ENCODE measurements around the gene BCL2A1.
"Not testable (repeated sequence)": the region's sequence is repeated elsewhere in the genome, so short reads cannot be mapped to it uniquely, and the experiment has no call there.

BCL2A1 gene

GRCh38 chr15:79970624-79971434 lies at the start of gene BCL2A1:
Gene BCL2A1, minus strand, starts transcription at chr15:79971196. Its CDS starts 77 bp downstream, at chr15:79971119.
- no peaks in the 10 kb centered on the region for H3K36me3 ChIP-seq
- TF ChIP-seq CTCF (IDR thresholded peaks at IDR 0.05; ENCODE audit: low read depth, low read length), result no peak
- no peak within 1 kb of the TSS for H3K27ac ChIP-seq
- no peak for DNase-seq
- no peaks in the 10 kb centered on the region for H3K27me3 ChIP-seq (ENCODE audit: insufficient read depth, low read depth, severe bottlenecking)
- H3K4me3 ChIP-seq (ENCODE audit: low read depth, low read length), result no peak within 1 kb of the TSS
- H3K9me3 ChIP-seq (ENCODE audit: severe bottlenecking), result peaks cover 2% of the 10 kb centered on the region

- H3K9me3 ChIP-seq (ENCODE audit: severe bottlenecking), result no peaks in the 10 kb centered on the region
- no peak overlapping the region for H3K27ac ChIP-seq
- H3K36me3 ChIP-seq, result no peaks in the 10 kb centered on the region
- TF ChIP-seq CTCF (IDR thresholded peaks at IDR 0.05; ENCODE audit: low read depth, low read length), result no peak
- no peak overlapping the region for H3K4me3 ChIP-seq (ENCODE audit: low read depth, low read length)
- no peak for DNase-seq
- no peaks in the 10 kb centered on the region for H3K27me3 ChIP-seq (ENCODE audit: insufficient read depth, low read depth, severe bottlenecking)
These were observed 49.7 kb upstream of the BCL2A1 start for GRCh38 chr15:80020731-80021130.

- not testable (repeated sequence) for DNase-seq; H3K4me3 ChIP-seq (ENCODE audit: low read depth, low read length)
These were observed 49.2 kb upstream of the BCL2A1 start for GRCh38 chr15:80020149-80020548.

GRCh38 chr15:80019168-80019745 lies 48.3 kb upstream of the BCL2A1 start:
- H3K4me3 ChIP-seq (ENCODE audit: low read depth, low read length), result no peak overlapping the region
- peaks cover 2% of the 10 kb centered on the region for H3K9me3 ChIP-seq (ENCODE audit: severe bottlenecking)
- no peaks in the 10 kb centered on the region for H3K36me3 ChIP-seq
- DNase-seq, result no peak
- H3K27me3 ChIP-seq (ENCODE audit: insufficient read depth, low read depth, severe bottlenecking), result no peaks in the 10 kb centered on the region
- no peak overlapping the region for H3K27ac ChIP-seq
- TF ChIP-seq CTCF (IDR thresholded peaks at IDR 0.05; ENCODE audit: low read depth, low read length), result no peak

More at GRCh38 chr15:80020149-80020548, 49.2 kb upstream of the BCL2A1 start:
- H3K9me3 ChIP-seq (ENCODE audit: severe bottlenecking); H3K27ac ChIP-seq; H3K27me3 ChIP-seq (ENCODE audit: insufficient read depth, low read depth, severe bottlenecking); H3K36me3 ChIP-seq: not testable (repeated sequence)

- H3K4me3 ChIP-seq (ENCODE audit: low read depth, low read length); H3K27ac ChIP-seq; H3K36me3 ChIP-seq: not testable (repeated sequence)
These were observed 46.1 kb upstream of the BCL2A1 start for GRCh38 chr15:80017139-80017538.

GRCh38 chr15:80016506-80016905 lies 45.5 kb upstream of the BCL2A1 start:
- not testable (repeated sequence) for H3K9me3 ChIP-seq (ENCODE audit: severe bottlenecking); DNase-seq; H3K4me3 ChIP-seq (ENCODE audit: low read depth, low read length); H3K27ac ChIP-seq; H3K36me3 ChIP-seq; H3K27me3 ChIP-seq (ENCODE audit: insufficient read depth, low read depth, severe bottlenecking)

More at GRCh38 chr15:80017139-80017538, 46.1 kb upstream of the BCL2A1 start:
- not testable (repeated sequence) for H3K27me3 ChIP-seq (ENCODE audit: insufficient read depth, low read depth, severe bottlenecking); H3K9me3 ChIP-seq (ENCODE audit: severe bottlenecking); DNase-seq

- Histone ChIP-seq H3K9me3 (ENCODE audit: severe bottlenecking) (peaks cover 2% of the 10 kb centered on the region), H3K27me3 (ENCODE audit: insufficient read depth, low read depth, severe bottlenecking) (no peaks in the 10 kb centered on the region), H3K4me3 (ENCODE audit: low read depth, low read length) (no peak overlapping the region), H3K36me3 (no peaks in the 10 kb centered on the region), H3K27ac (no peak overlapping the region)
- no peak for TF ChIP-seq CTCF (IDR thresholded peaks at IDR 0.05; ENCODE audit: low read depth, low read length)
- DNase-seq, result no peak
These were observed 44.2 kb upstream of the BCL2A1 start for GRCh38 chr15:80015156-80015555.

- not testable (repeated sequence) for H3K27ac ChIP-seq; H3K9me3 ChIP-seq (ENCODE audit: severe bottlenecking); H3K27me3 ChIP-seq (ENCODE audit: insufficient read depth, low read depth, severe bottlenecking); H3K4me3 ChIP-seq (ENCODE audit: low read depth, low read length); H3K36me3 ChIP-seq; DNase-seq
These were observed 43.2 kb upstream of the BCL2A1 start for GRCh38 chr15:80014186-80014585.

Data from WERI-Rb-1 (cell line).